ENCODE data around the gene KCTD1.
A peak's percentile ranks its signal among the peaks of the same experiment; 100 is the strongest.

The KCTD1 gene

DNA sequence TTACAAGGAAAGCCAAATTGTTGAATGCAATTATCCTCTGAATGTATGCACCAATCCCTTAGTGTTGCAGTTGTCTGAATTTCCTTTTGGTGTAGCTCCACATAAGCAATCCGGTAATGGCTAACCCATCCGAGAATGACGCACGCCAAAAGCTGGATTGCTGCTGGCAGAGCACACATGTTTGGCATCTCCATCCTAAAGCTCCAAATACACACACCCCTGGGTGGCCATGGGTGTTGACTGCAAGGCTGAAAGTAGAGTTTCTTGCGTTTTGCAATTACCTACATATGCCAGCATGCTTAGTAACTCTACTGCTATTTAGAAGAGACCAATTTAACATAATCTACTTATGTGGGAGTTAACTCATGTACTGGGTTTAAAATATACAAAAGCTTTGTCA is 53.1 kb downstream of the KCTD1 start:
- TF ChIP-seq CTCF (IDR thresholded peaks at IDR 0.05; ENCODE audit: low read depth, low read length, missing control alignments): no peak
- no peak overlapping the region for H3K4me3 ChIP-seq (ENCODE audit: low read depth, low read length)
- no peak for DNase-seq (ENCODE audit: low read depth)

DNA sequence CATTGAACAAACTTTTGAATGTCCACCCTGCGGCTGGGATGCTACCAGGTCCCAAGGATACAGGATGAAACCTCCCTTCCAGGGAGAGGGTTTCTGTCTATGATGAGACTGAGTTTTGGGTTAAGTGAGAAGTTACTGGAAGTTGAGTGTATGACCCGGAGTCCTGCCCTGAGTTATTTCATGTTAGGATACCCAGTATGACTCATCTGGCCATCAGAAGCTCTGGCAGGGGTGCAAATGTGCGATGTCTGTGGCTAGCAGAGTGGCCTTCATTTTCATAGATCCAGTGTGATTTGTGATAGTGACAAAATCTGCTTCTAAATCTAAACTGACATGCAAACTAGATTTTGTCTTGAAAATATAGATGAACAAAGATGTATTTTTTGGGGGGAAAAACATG is 55.3 kb downstream of the KCTD1 start:
- TF ChIP-seq CTCF (IDR thresholded peaks at IDR 0.05; ENCODE audit: low read depth, low read length, missing control alignments): no peak
- H3K4me3 ChIP-seq (ENCODE audit: low read depth, low read length): no peak overlapping the region
- DNase-seq (ENCODE audit: low read depth): no peak

DNA sequence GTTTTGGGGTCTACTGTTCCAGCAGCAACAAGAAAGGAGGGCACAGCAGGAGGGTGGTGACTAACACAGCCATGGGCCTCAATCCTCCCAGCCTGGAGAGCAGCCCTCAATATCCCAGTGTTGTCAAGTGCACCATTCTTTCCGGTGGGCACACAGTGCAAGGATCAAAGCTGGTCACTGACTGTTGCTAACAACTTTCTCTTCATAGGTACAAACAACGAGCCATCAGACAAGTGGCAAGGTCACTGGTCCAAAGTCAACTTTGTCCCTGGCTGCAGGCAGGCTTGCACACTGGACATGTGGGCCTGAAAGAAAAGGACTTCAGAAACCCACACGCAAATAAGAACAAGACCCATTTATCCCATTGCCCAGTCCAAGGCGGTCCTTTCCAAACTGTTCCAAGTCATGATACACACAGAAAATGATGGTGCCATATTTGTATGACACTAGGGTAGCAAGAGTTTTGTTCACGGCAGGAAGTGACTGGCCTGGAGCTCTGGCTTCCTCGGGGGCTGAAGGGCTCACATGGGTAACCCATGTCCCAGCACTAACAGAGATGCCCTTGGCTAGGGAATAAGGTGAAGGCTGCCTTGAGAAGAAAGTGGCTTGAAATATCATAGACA is 57.0 kb downstream of the KCTD1 start:
- no peak overlapping the region for H3K4me3 ChIP-seq (ENCODE audit: low read depth, low read length)
- no peak for TF ChIP-seq CTCF (IDR thresholded peaks at IDR 0.05; ENCODE audit: low read depth, low read length, missing control alignments)
- DNase-seq (ENCODE audit: low read depth): no peak

DNA sequence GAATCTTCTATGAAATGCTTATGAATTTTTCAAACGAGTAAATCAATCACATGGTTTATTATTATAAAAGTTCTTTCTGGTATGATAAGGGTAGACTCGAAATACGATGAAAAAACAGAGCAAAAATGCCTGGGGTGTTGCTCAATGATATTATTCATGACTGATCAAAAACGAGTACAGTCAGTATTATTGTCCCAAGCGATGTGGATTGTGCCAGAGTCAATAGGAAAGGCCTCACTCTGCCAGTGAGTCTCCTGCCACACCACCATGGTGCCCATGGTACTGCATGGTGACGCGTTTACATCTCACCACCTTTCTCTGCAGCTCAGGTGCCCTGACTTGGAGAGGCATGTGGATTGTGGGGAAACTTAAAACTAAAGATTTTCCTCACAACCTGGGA is 58.5 kb downstream of the KCTD1 start:
- no peak overlapping the region for H3K4me3 ChIP-seq (ENCODE audit: low read depth, low read length)
- TF ChIP-seq CTCF (IDR thresholded peaks at IDR 0.05; ENCODE audit: low read depth, low read length, missing control alignments): no peak
- no peak for DNase-seq (ENCODE audit: low read depth)

DNA sequence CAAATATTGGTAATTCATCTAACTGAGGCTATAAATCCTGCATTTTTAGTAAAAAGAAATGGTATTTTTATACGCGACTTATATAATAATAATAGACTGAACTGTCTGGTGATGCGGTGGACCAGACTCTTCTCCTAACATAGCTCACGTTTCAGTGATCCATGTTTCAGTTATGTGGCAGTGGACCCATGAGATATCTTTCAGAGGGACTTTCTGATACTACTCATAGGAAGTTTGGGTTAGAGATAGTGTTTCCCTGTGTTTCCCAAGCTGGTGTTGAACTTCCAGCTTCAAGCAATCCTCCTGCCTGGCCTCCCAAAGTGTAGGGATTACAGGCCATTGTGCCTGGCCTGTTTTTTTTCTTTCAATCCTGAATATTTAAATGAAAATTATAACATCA is 59.2 kb downstream of the KCTD1 start:
- no peak for DNase-seq (ENCODE audit: low read depth)
- no peak for TF ChIP-seq CTCF (IDR thresholded peaks at IDR 0.05; ENCODE audit: low read depth, low read length, missing control alignments)
- no peak overlapping the region for H3K4me3 ChIP-seq (ENCODE audit: low read depth, low read length)

GRCh38 chr18:26488417-26489009 is 59.8 kb downstream of the KCTD1 start:
- no peak overlapping the region for H3K4me3 ChIP-seq (ENCODE audit: low read depth, low read length)
- TF ChIP-seq CTCF (IDR thresholded peaks at IDR 0.05; ENCODE audit: low read depth, low read length, missing control alignments): no peak
- no peak for DNase-seq (ENCODE audit: low read depth)

- H3K4me3 ChIP-seq (ENCODE audit: low read depth, low read length): no peak overlapping the region
- peak; percentile 7 for DNase-seq (ENCODE audit: low read depth)
- no peak for TF ChIP-seq CTCF (IDR thresholded peaks at IDR 0.05; ENCODE audit: low read depth, low read length, missing control alignments)
Measured at GRCh38 chr18:26487437-26487836, 60.9 kb downstream of the KCTD1 start.
